ENCODE results near the gene C9orf78. TPM values are rescaled to one million over a fixed set of nuclear protein-coding genes. Genes with fewer than 3 reads are reported as not detected.

Gene C9orf78
- total RNA-seq, 4 donors from 2014 or later, result 44.1 to 98.0 (median 45.0) TPM

DNA sequence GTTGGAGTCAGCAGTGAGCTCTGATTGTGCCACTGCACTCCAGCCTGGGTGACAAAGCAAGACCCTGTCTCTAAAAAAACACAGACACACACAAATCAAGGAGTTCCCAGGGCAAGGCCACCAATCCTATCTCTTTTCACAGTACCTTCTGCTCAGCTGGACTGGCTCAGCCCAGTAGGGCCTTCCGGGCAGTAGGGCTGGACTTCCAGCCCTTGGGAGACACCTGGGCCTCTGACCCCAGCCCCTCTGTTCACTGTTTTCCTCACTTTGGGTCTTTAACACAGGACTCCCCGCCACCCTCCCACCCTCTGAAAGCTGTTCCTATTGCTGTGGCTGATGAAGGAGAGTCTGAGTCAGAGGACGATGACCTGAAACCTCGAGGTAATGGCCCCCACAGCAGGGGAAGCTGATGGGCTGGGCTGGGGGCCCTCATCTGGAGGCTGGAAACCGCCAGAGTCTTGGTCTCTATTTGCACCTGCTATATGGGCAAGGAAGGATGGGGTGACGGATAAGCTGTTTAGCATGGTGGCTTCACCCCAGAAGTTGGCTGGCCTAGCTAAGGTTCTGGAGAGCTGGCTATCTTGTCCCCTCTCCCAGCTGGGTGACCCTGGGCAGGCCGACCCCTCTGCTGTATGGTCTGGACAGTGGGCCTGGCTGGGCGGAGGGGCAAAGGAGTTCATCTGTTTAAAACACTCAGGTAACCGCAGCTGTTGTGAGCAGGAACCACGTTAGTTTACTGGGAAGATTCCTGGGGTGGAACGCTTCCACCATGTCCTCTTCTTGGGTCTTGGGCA is 25.8 kb upstream of the C9orf78 start:
- no peak for ATAC-seq (ENCODE audit: low FRiP score)

DNA sequence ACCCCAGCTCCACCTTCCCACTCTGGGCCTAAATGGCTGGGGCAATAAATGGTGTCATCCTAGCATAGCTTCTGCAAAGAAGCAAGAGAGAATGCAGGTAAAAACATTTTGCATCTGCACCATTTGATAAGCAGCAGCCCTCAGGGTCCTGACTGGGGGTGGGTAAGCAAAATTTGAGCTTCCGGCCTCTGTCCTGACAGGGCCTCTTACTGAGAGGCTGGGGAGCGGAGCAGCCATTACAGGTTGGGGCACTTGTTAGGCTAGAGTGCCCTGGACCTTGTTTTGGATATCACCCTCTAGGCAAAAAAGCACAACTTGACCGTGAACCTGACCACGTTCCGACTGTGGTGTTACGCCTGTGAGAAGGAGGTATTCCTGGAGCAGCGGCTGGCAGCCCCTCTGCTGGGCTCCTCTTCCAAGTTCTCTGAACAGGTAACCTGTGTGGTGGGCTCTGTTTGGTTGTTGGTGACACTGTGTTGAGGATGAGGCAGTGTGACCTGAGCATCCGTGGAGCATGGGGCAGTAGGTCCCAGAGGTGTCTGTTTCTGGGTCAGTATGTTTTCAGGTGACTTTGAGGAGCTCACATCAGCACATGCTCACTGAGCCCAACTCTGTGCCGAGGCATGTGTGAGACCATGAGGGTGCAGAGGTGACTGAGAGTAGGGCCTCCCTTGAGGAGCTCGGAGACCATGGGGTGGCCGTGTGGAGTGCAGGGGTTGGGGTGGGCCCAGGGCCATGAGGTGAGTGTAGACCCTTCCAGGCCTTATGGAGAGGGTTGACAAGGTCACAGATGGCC is 23.3 kb upstream of the C9orf78 start:
- ATAC-seq (ENCODE audit: low FRiP score) (no peak), DNase-seq (ENCODE audit: low spot score) (no peak)
- TF ChIP-seq, protein P1, sequence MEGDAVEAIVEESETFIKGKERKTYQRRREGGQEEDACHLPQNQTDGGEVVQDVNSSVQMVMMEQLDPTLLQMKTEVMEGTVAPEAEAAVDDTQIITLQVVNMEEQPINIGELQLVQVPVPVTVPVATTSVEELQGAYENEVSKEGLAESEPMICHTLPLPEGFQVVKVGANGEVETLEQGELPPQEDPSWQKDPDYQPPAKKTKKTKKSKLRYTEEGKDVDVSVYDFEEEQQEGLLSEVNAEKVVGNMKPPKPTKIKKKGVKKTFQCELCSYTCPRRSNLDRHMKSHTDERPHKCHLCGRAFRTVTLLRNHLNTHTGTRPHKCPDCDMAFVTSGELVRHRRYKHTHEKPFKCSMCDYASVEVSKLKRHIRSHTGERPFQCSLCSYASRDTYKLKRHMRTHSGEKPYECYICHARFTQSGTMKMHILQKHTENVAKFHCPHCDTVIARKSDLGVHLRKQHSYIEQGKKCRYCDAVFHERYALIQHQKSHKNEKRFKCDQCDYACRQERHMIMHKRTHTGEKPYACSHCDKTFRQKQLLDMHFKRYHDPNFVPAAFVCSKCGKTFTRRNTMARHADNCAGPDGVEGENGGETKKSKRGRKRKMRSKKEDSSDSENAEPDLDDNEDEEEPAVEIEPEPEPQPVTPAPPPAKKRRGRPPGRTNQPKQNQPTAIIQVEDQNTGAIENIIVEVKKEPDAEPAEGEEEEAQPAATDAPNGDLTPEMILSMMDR (IDR thresholded peaks at IDR 0.05), result no peak

More for the DNA sequence above, 25.8 kb upstream of the C9orf78 start:
- TF ChIP-seq, protein P1 (IDR thresholded peaks at IDR 0.05), result no peak
- no peak for DNase-seq (ENCODE audit: low spot score)

DNA sequence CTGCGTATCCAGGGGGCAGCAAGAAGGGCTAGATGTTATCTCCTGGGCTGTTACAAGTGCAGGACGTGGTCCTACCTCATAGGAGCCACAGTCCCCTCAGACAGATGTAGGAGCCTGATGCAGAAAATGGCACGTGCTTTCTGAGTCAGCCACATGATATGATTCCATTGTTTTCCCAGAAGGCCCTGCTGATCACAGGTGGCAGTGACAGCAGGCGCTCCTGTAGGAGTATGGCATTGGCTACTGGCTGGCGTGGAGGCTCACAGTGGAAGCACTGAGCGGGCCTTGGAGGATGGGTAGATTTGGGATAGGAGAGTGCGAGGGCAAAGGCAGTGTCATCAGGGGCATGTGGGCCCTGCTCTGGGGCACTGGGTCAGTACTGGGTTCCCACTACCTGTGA is 22.1 kb upstream of the C9orf78 start:
- no peak for ATAC-seq (ENCODE audit: low FRiP score)
- TF ChIP-seq, protein P1 (IDR thresholded peaks at IDR 0.05), result no peak
- no peak for DNase-seq (ENCODE audit: low spot score)

DNA sequence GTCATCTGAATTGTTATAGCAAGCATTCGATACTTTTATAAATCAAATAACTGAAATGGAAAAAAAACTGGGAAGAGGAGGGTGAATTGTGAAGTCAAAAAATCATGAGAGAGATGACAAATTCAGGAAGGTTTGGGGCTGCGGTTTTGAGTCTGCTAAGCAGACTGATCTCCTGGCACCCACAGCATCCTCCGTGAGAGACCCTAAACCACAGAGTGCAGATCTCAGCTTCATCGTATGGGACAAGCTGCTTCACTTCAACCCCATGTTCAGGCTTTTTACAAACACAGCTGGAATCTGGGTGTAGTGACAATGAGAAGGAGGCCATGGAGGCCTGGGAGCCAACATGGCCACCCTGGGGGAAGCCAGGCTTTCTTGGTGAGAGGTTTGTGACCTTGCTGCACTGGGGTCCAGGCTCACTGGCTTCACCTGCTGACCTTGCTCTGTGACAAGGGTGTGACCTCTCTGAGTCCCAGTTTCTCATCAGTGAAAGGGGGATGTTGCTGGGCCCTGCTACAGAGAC is 19.6 kb upstream of the C9orf78 start:
- TF ChIP-seq, protein P1 (IDR thresholded peaks at IDR 0.05), result no peak
- ATAC-seq (ENCODE audit: low FRiP score) (no peak), DNase-seq (ENCODE audit: low spot score) (no peak)

DNA sequence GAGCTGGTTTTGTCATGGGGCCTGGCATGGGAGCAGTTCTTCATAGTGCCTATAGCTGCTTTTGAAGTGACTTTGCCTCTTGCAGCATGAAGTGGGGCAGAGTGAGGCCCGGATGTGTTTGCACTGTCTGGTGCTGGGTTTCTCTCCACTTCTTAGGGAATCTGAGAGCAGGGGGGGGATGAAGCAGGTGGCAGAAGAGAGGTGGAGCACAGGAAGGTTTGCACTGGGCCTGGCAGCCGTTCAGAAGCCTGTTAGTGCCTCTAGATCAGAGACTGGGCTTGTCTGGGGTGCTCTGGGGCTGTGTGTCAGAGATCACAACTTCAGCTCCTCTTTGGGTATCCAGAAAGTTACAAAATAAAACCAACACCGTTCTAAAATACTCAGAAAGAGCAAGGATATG is 18.5 kb upstream of the C9orf78 start:
- TF ChIP-seq, protein P1 (IDR thresholded peaks at IDR 0.05), result no peak
- DNase-seq (ENCODE audit: low spot score), result no peak
- ATAC-seq (ENCODE audit: low FRiP score), result no peak

DNA sequence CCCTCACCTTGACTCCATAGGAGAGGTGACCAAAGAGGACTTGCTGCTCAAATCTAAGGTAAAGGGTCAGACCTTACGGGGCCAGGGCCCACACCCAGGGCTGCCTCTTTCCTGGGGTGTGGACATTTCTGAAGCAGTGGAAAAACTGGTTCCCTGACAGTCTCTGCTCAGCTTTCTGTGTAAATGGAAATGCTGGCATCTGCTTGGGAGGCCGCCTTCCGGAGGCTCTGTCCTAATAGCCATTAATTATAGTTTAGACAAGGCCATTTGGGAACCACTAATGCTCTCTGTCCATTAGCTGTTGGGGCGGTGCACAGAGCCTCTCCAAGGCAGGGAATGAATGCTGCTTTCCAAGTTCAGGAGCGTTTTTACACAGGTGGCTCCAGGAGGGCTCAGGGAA is 17.5 kb upstream of the C9orf78 start:
- TF ChIP-seq, protein P1 (IDR thresholded peaks at IDR 0.05), result no peak
- ATAC-seq (ENCODE audit: low FRiP score) (no peak), DNase-seq (ENCODE audit: low spot score) (no peak)

Measured in omental fat pad (tissue), 4 donors.